DOHH2 (cell line): Measurements from ENCODE around the gene TFIP11.
A peak's percentile ranks its signal among the peaks of the same experiment; 100 is the strongest.

ENCODE experiments used
- H3F3A ChIP-seq: fragments of 200-600 bp; sonication (generic), shearing (Covaris generic); 2 replicates; pipeline ENCODE4 v1.6.0; 2016; ENCODE audit warnings: antibody characterized with exemption, mild to moderate bottlenecking; ENCODE audit not compliant: control insufficient read depth, insufficient read depth
- H3K27ac ChIP-seq: fragments of 200-600 bp; sonication (generic); 2 replicates; pipeline ENCODE4 v1.5.1; 2014; ENCODE audit warnings: low read depth, mild to moderate bottlenecking, low read length, moderate library complexity
- H3K27me3 ChIP-seq: fragments of 200-600 bp; sonication (generic); 2 replicates; pipeline ENCODE4 v1.6.1; 2014; ENCODE audit warnings: mild to moderate bottlenecking, low read length, mixed read lengths; ENCODE audit not compliant: control insufficient read depth
- H3K36me3 ChIP-seq: fragments of 200-600 bp; sonication (generic); 2 replicates; pipeline ENCODE4 v1.6.1; 2014; ENCODE audit warnings: mild to moderate bottlenecking, low read length, moderate library complexity, mixed read lengths; ENCODE audit not compliant: control insufficient read depth
- H3K4me1 ChIP-seq: fragments of 200-600 bp; sonication (generic); 2 replicates; pipeline ENCODE4 v1.6.1; 2014; ENCODE audit warnings: mild to moderate bottlenecking, low read length, mixed read lengths; ENCODE audit not compliant: control insufficient read depth
- H3K4me2 ChIP-seq: fragments of 200-600 bp; sonication (generic); 2 replicates; pipeline ENCODE4 v1.6.0; 2014; ENCODE audit warnings: mild to moderate bottlenecking, low read length, moderate library complexity
- H3K4me3 ChIP-seq: fragments of 200-600 bp; sonication (generic); 2 replicates; pipeline ENCODE4 v1.5.1; 2014; ENCODE audit warnings: mild to moderate bottlenecking, low read length, mixed read lengths
- H3K79me2 ChIP-seq: fragments of 200-600 bp; sonication (generic); 2 replicates; pipeline ENCODE4 v1.6.1; 2014; ENCODE audit warnings: mild to moderate bottlenecking, low read length, mixed read lengths; ENCODE audit not compliant: control insufficient read depth
- H3K9me2 ChIP-seq: fragments of 200-600 bp; sonication (generic); replicated peaks from 2 replicates; pipeline ENCODE4 v1.6.1; 2014; ENCODE audit warnings: mild to moderate bottlenecking, low read length, mixed read lengths; ENCODE audit not compliant: control insufficient read depth
- H3K9me3 ChIP-seq: fragments of 200-600 bp; sonication (generic); 2 replicates; pipeline ENCODE4 v1.6.1; 2014; ENCODE audit warnings: antibody characterized with exemption, low read length, mixed read lengths; ENCODE audit not compliant: control insufficient read depth, insufficient read depth
- H4K20me1 ChIP-seq: fragments of 200-600 bp; sonication (generic); 2 replicates; pipeline ENCODE4 v1.6.0; 2014; ENCODE audit warnings: low read depth, mild to moderate bottlenecking, antibody characterized with exemption, low read length, moderate library complexity; ENCODE audit not compliant: control insufficient read depth, insufficient read depth
- CTCF ChIP-seq: fragments of 200-600 bp; sonication (generic); IDR thresholded peaks from one replicate; pipeline ENCODE4 v1.5.1; 2014; ENCODE audit warnings: antibody characterized with exemption, mild to moderate bottlenecking, low read depth, low read length; ENCODE audit not compliant: poor library complexity, severe bottlenecking
- EZH2phosphoT487 ChIP-seq: fragments of 200-600 bp; sonication (generic); IDR thresholded peaks from 2 replicates; pipeline ENCODE4 v1.6.1; 2017; ENCODE audit warnings: borderline replicate concordance, mild to moderate bottlenecking, antibody characterized with exemption, low read length, moderate library complexity, mixed read lengths

TFIP11 gene

GRCh38 chr22:26547426-26547825 is 35.2 kb upstream of the TFIP11 start:
- Histone ChIP-seq H3K4me3 (no peak overlapping the region), H3K4me2 (peak overlapping the region; percentile 26), H3F3A (peaks cover 5% of the 10 kb centered on the region; the same call in 1 of the 2 replicates), H3K27me3 (no peaks in the 10 kb centered on the region), H3K9me2 (no peaks in the 10 kb centered on the region), H3K27ac (peak overlapping the region; percentile 41), H3K9me3 (no peaks in the 10 kb centered on the region), H3K36me3 (peaks cover 56% of the 10 kb centered on the region), H4K20me1 (no peaks in the 10 kb centered on the region), H3K79me2 (peaks cover 92% of the 10 kb centered on the region), H3K4me1 (peaks cover 88% of the 10 kb centered on the region)
- TF ChIP-seq CTCF (no peak), EZH2phosphoT487 (no peak)

- peaks cover 92% of the 10 kb centered on the region for H3K79me2 ChIP-seq
- H3K27me3 ChIP-seq: no peaks in the 10 kb centered on the region
- peak overlapping the region; percentile 41 for H3K27ac ChIP-seq
- H3K4me1 ChIP-seq: peaks cover 91% of the 10 kb centered on the region
- H3K9me2 ChIP-seq: no peaks in the 10 kb centered on the region
- H3K4me2 ChIP-seq: peak overlapping the region; percentile 36
- peaks cover 68% of the 10 kb centered on the region for H3K36me3 ChIP-seq
- peaks cover 5% of the 10 kb centered on the region; the same call in 1 of the 2 replicates for H3F3A ChIP-seq
- H4K20me1 ChIP-seq: no peaks in the 10 kb centered on the region
- peak overlapping the region; percentile 2; the same call in 1 of the 2 replicates for H3K4me3 ChIP-seq
- no peaks in the 10 kb centered on the region for H3K9me3 ChIP-seq
- TF ChIP-seq EZH2phosphoT487 (no peak), CTCF (no peak)
Measured at GRCh38 chr22:26546282-26546681, 34.0 kb upstream of the TFIP11 start.

GRCh38 chr22:26545827-26546226 is 33.6 kb upstream of the TFIP11 start:
- peaks cover 91% of the 10 kb centered on the region for H3K4me1 ChIP-seq
- no peak overlapping the region for H3K4me3 ChIP-seq
- no peaks in the 10 kb centered on the region for H3K9me3 ChIP-seq
- no peaks in the 10 kb centered on the region for H3K27me3 ChIP-seq
- H4K20me1 ChIP-seq: no peaks in the 10 kb centered on the region
- no peaks in the 10 kb centered on the region for H3K9me2 ChIP-seq
- peaks cover 72% of the 10 kb centered on the region for H3K36me3 ChIP-seq
- peaks cover 93% of the 10 kb centered on the region for H3K79me2 ChIP-seq
- TF ChIP-seq CTCF (no peak), EZH2phosphoT487 (no peak)
- peaks cover 5% of the 10 kb centered on the region; the same call in 1 of the 2 replicates for H3F3A ChIP-seq
- peak overlapping the region; percentile 36 for H3K4me2 ChIP-seq
- H3K27ac ChIP-seq: peak overlapping the region; percentile 41
